HepG2 (cell line): ENCODE data around the gene TANC1. TPM values are rescaled to one million over a fixed set of nuclear protein-coding genes. Genes with fewer than 3 reads are reported as not detected.

Experiments
- ATAC-seq: fragments of 200-7000 bp; cut with Tn5 transposase; 3 replicates; pipeline ENCODE4 v1.9.1; 2020; ENCODE audit warnings: mild to moderate bottlenecking, moderate library complexity
- BruUV-seq: library from RNA; stranded (reverse); fragments of 400-500 nt; replicated peaks from 2 replicates; lab custom pipeline; 2021; lab: Mats Ljungman, UMichigan
- CTCF ChIA-PET: fragments of 300-600 bp; formaldehyde crosslinking; extraction: SDS; loops from one replicate; lab custom pipeline; 2021; ENCODE audit warnings: low total read pairs, inconsistent platforms, low intra/inter-chr PET ratio; lab: Yijun Ruan, JAX
- POLR2A ChIA-PET: fragments of 350-600 bp; sonication (Branson Sonifier 250); formaldehyde crosslinking; loops from one replicate; lab custom pipeline; 2020; ENCODE audit warnings: antibody characterized with exemption, inconsistent platforms; lab: Yijun Ruan, JAX
- DNase-seq: peaks from one replicate; pipeline ENCODE4 v3.0.0-alpha.2; 2015; ENCODE audit warnings: low spot score
- FAIRE-seq: peaks from 3 replicates; lab custom pipeline; 2011; peaks lifted over from hg19 to GRCh38; lab: Jason Lieb, UNC
- H2AFZ ChIP-seq: one replicate; pipeline ENCODE4 v1.6.1; 2011; ENCODE audit warnings: low read length, inconsistent platforms
- H3K27ac ChIP-seq: fragments of 300-600 bp; 3 replicates; pipeline ENCODE4 v1.8.0; 2011; ENCODE audit warnings: mixed run types, mild to moderate bottlenecking, mixed read lengths, low read length, inconsistent platforms; ENCODE audit not compliant: insufficient read depth; ENCODE audit errors: extremely low read length
- H3K27me3 ChIP-seq, 2 experiments: fragments of 200-600 bp in 1 of 2; 2 replicates in 1 of 2; 3 replicates in 1 of 2; pipeline versions ENCODE4 v1.6.0 to v1.8.0; 2011; ENCODE audit warnings: low read length in 2 of 2, mild to moderate bottlenecking in 2 of 2, moderate library complexity in 2 of 2, inconsistent platforms in 1 of 2; ENCODE audit not compliant: insufficient read depth in 2 of 2, control insufficient read depth in 1 of 2
- H3K36me3 ChIP-seq, 2 experiments: fragments of 200-600 bp in 1 of 2; replicated peaks in 1 of 2; 2 replicates in 1 of 2; 3 replicates in 1 of 2; pipeline versions ENCODE4 v1.5.1 to v1.8.0; 2011; ENCODE audit warnings: low read length in 2 of 2, inconsistent platforms in 1 of 2; ENCODE audit not compliant: insufficient read depth in 2 of 2, control insufficient read depth in 1 of 2
- H3K4me1 ChIP-seq: 2 replicates; pipeline ENCODE4 v1.5.1; 2012; ENCODE audit warnings: low read length, inconsistent platforms; ENCODE audit not compliant: insufficient read depth
- H3K4me2 ChIP-seq: 2 replicates; pipeline ENCODE4 v1.6.0; 2011; ENCODE audit warnings: low read depth, low read length, inconsistent platforms
- H3K4me3 ChIP-seq, 3 experiments: fragments of 200-600 bp in 1 of 3; sonication (generic), shearing (Covaris generic) in 1 of 3; replicated peaks in 1 of 3; 2 replicates each; pipeline ENCODE4 v1.5.1; 2011 to 2016; ENCODE audit warnings: low read length in 3 of 3, inconsistent platforms in 2 of 3, low read depth in 2 of 3, mild to moderate bottlenecking in 2 of 3, control low read depth in 1 of 3, mixed read lengths in 1 of 3; ENCODE audit not compliant: insufficient read depth in 1 of 3
- H3K79me2 ChIP-seq: one replicate; pipeline ENCODE4 v1.6.1; 2011; ENCODE audit warnings: low read length, inconsistent platforms; ENCODE audit not compliant: insufficient read depth
- H3K9ac ChIP-seq: 2 replicates; pipeline ENCODE4 v1.6.0; 2011; ENCODE audit warnings: mild to moderate bottlenecking, low read depth, low read length, inconsistent platforms; ENCODE audit not compliant: insufficient read depth
- H3K9me3 ChIP-seq: 2 replicates; pipeline ENCODE4 v1.5.1; 2012; ENCODE audit warnings: mild to moderate bottlenecking, low read length
- H4K20me1 ChIP-seq: 2 replicates; pipeline ENCODE4 v1.6.0; 2011; ENCODE audit warnings: inconsistent platforms, mild to moderate bottlenecking, low read length, moderate library complexity; ENCODE audit not compliant: insufficient read depth
- FIP1L1 ChIP-seq: fragments of 200-400 bp; formaldehyde crosslinking; IDR thresholded peaks from 2 replicates; pipeline ENCODE4 v1.6.1; 2018; ENCODE audit warnings: low read depth, mild to moderate bottlenecking, low read length, moderate library complexity, borderline replicate concordance; ENCODE audit not compliant: insufficient read depth
- FOXP1 ChIP-seq, 2 experiments: fragments of 450-650 bp in 1 of 2; IDR thresholded peaks; 2 replicates each; pipeline ENCODE4 v1.6.1; 2017 to 2018; ENCODE audit warnings: antibody characterized with exemption in 1 of 2
- GATAD1 ChIP-seq: IDR thresholded peaks from 2 replicates; pipeline ENCODE4 v1.6.1; 2016; ENCODE audit warnings: missing genetic modification reagents, missing compliant biosample characterization
- HOXA5 ChIP-seq: sonication (generic); formaldehyde crosslinking; IDR thresholded peaks from 2 replicates; pipeline ENCODE4 v1.4.0; 2020; ENCODE audit warnings: missing genetic modification reagents
- MEF2D ChIP-seq: sonication (generic); formaldehyde crosslinking; IDR thresholded peaks from 2 replicates; pipeline ENCODE4 v1.5.1; 2020; ENCODE audit warnings: mild to moderate bottlenecking, missing genetic modification reagents
- MLX ChIP-seq: IDR thresholded peaks from 2 replicates; pipeline ENCODE4 v1.6.1; 2016
- NBN ChIP-seq: fragments of 450-650 bp; conservative IDR thresholded peaks from 2 replicates; pipeline ENCODE4 v1.6.1; 2017
- NCOA1 ChIP-seq: sonication (generic); formaldehyde crosslinking; IDR thresholded peaks from 2 replicates; pipeline ENCODE4 v1.9.0; 2021; ENCODE audit warnings: missing genetic modification reagents
- SIX1 ChIP-seq: sonication (generic); formaldehyde crosslinking; IDR thresholded peaks from 2 replicates; pipeline ENCODE4 v1.4.0; 2020; ENCODE audit warnings: missing genetic modification reagents, borderline replicate concordance
- TFDP1 ChIP-seq: IDR thresholded peaks from 2 replicates; pipeline ENCODE4 v1.6.1; 2016; ENCODE audit warnings: missing compliant biosample characterization, missing genetic modification reagents, borderline replicate concordance
- ZNF264 ChIP-seq: sonication (generic); formaldehyde crosslinking; IDR thresholded peaks from 2 replicates; pipeline ENCODE4 v1.4.0; 2020; ENCODE audit warnings: missing genetic modification reagents
- ZNF550 ChIP-seq: sonication (generic); formaldehyde crosslinking; IDR thresholded peaks from 2 replicates; pipeline ENCODE4 v1.4.0; 2020; ENCODE audit warnings: mild to moderate bottlenecking, missing genetic modification reagents, borderline replicate concordance
- ZNF597 ChIP-seq: sonication (generic); formaldehyde crosslinking; IDR thresholded peaks from 2 replicates; pipeline ENCODE4 v1.5.0; 2020; ENCODE audit warnings: missing genetic modification reagents
- ZNF619 ChIP-seq: sonication (generic); formaldehyde crosslinking; IDR thresholded peaks from 2 replicates; pipeline ENCODE4 v1.4.0; 2020; ENCODE audit warnings: mild to moderate bottlenecking, missing genetic modification reagents
- ZNF670 ChIP-seq: sonication (generic); formaldehyde crosslinking; IDR thresholded peaks from 2 replicates; pipeline ENCODE4 v1.8.0; 2022; ENCODE audit warnings: mild to moderate bottlenecking, missing genetic modification reagents, borderline replicate concordance
- WGBS: methylation state at CpG from one replicate; pipeline ENCODE4 v1.1.6; 2017; ENCODE audit warnings: low lambda C conversion rate; 5-methylcytosine and 5-hydroxymethylcytosine counted together
- in situ Hi-C: cut with HindIII; loops from 2 replicates; pipeline ENCODE4 v1.10.0; 2017; ENCODE audit warnings: low pct_unique_long_range_greater_than_20kb; ENCODE audit not compliant: extremely low pct_ligation_motif_present
- intact Hi-C: fragments of 100-400 bp; cut with micrococcal nuclease; formaldehyde crosslinking; loops from one replicate; pipeline ENCODE4 v1.10.0; 2022; ENCODE audit not compliant: unreplicated experiment
- polyA plus RNA-seq, 8 experiments: library from polyadenylated mRNA; depleted of rRNA in 3 of 8; stranded (reverse) in 7 of 8; unstranded in 1 of 8; fragments of >200 nt; fragmentation: Illumina TruSeq in 4 of 8; extraction: Trizol in 4 of 8; gene quantifications; 2 replicates each; pipeline versions ENCODE4 v1.2.1 to v1.2.3, GENCODE V29; 2011 to 2016; ENCODE audit warnings: low read depth in 4 of 8, missing spikeins in 1 of 8, mixed read lengths in 1 of 8; ENCODE audit not compliant: insufficient read depth in 1 of 8
- total RNA-seq, 5 experiments: library from RNA; depleted of rRNA; stranded (reverse); fragments of >200 nt; fragmentation: Illumina TruSeq; extraction: Trizol; gene quantifications; 2 replicates each; pipeline ENCODE4 v1.2.3, GENCODE V29; 2016; ENCODE audit warnings: low read depth in 1 of 5

TANC1 gene
- total and polyA plus RNA-seq, 2 of the 13 experiments (the other 11 are each of a cell fraction or from before 2014, with no cell fraction given), result 2.3 to 5.6 TPM

- TF ChIP-seq HOXA5 (CRISPR knock-in tag), result no peak
- TF ChIP-seq SIX1 (CRISPR knock-in tag), result no peak
- no peak for TF ChIP-seq GATAD1
- TF ChIP-seq FOXP1 (IDR thresholded peaks at IDR 0.05), result no peak
- no peak for TF ChIP-seq FOXP1 (CRISPR knock-in tag; IDR thresholded peaks at IDR 0.05)
- no peak for TF ChIP-seq ZNF264
- TF ChIP-seq, all 625 proteins: peak for 0
Measured at GRCh38 chr2:159164457-159164911, 196.0 kb downstream of the TANC1 start (continued).

GRCh38 chr2:159165048-159165447 lies 196.6 kb downstream of the TANC1 start:
- Histone ChIP-seq H4K20me1 (no peaks in the 10 kb centered on the region), H3K9ac (no peak overlapping the region), H3K79me2 (no peaks in the 10 kb centered on the region), H2AFZ (no peak overlapping the region), H3K4me1 (no peaks in the 10 kb centered on the region), H3K27me3 (no peaks in the 10 kb centered on the region), H3K9me3 (no peaks in the 10 kb centered on the region), H3K36me3 (no peaks in the 10 kb centered on the region), H3K4me2 (no peak overlapping the region), H3K4me3 (no peak overlapping the region), H3K27ac (no peak overlapping the region)
- in situ Hi-C loops (no loop called here), intact Hi-C loops (no loop called here)
- POLR2A ChIA-PET, result no interaction called here
- BruUV-seq, result no TSS peak
- WGBS, result 77% methylated on average over 4 of the region's 4 CpGs
- ATAC-seq (no peak), DNase-seq (no peak), FAIRE-seq (no peak)
- CTCF ChIA-PET, result no interaction called here
- no peak for TF ChIP-seq ZNF670 (CRISPR knock-in tag)
- TF ChIP-seq NBN, result no peak
- no peak for TF ChIP-seq ZNF619 (CRISPR knock-in tag)
- TF ChIP-seq FIP1L1, result no peak
- TF ChIP-seq ZNF597 (CRISPR knock-in tag), result no peak
- no peak for TF ChIP-seq TFDP1 (CRISPR knock-in tag)
- no peak for TF ChIP-seq MEF2D
- no peak for TF ChIP-seq MLX (CRISPR knock-in tag)
- TF ChIP-seq NCOA1 (CRISPR knock-in tag), result no peak
- no peak for TF ChIP-seq ZNF550 (CRISPR knock-in tag)
